Tibial nerve (tissue), 4 donors: ENCODE measurements around the gene LGR6. TPM values are rescaled to one million over a fixed set of nuclear protein-coding genes. Genes with fewer than 3 reads are reported as not detected.

ENCODE experiments used
- DNase-seq, 2 donors: peaks; one replicate each; pipeline ENCODE4 v3.0.0-alpha.2; 2019; ENCODE audit warnings: low spot score in 2 of 2
- H3K27ac ChIP-seq, 4 donors: fragments of 200-600 bp; sonication (generic) in 3 of 4; one replicate each; pipeline ENCODE4 v1.5.1; 2017 to 2019; ENCODE audit warnings: mild to moderate bottlenecking in 1 of 4
- H3K27me3 ChIP-seq, 2 donors: fragments of 200-600 bp; sonication (generic) in 1 of 2; one replicate each; pipeline versions ENCODE4 v1.5.1 to v1.6.0; 2017 to 2019
- H3K36me3 ChIP-seq, 3 donors: fragments of 200-600 bp; sonication (generic); one replicate each; pipeline ENCODE4 v1.5.1; 2018 to 2019
- H3K4me1 ChIP-seq, 4 donors: fragments of 200-600 bp; sonication (generic) in 3 of 4; one replicate each; pipeline ENCODE4 v1.5.1; 2017 to 2019
- H3K4me3 ChIP-seq, 4 donors: fragments of 200-600 bp; sonication (generic) in 3 of 4; one replicate each; pipeline ENCODE4 v1.5.1; 2017 to 2019; ENCODE audit warnings: mild to moderate bottlenecking in 1 of 4, moderate library complexity in 1 of 4
- H3K9me3 ChIP-seq, 4 donors: fragments of 200-600 bp; sonication (generic) in 3 of 4; one replicate each; pipeline ENCODE4 v1.5.1; 2017 to 2019
- CTCF ChIP-seq, 5 experiments: fragments of 200-600 bp in 3 of 5; fragments of 450-650 bp in 2 of 5; sonication (generic) in 3 of 5; IDR thresholded peaks; one replicate each; pipeline ENCODE4 v1.5.1; 2016 to 2019; ENCODE audit warnings: antibody characterized with exemption in 5 of 5, mild to moderate bottlenecking in 3 of 5, moderate library complexity in 2 of 5
- EP300 ChIP-seq, 2 donors: sonication (generic); formaldehyde crosslinking; IDR thresholded peaks; one replicate each; pipeline ENCODE4 v1.6.1; 2017; ENCODE audit warnings: antibody characterized with exemption in 2 of 2, mild to moderate bottlenecking in 1 of 2
- POLR2A ChIP-seq, 2 donors: fragments of 450-650 bp; IDR thresholded peaks; one replicate each; pipeline ENCODE4 v1.6.1; 2017; ENCODE audit warnings: antibody characterized with exemption in 2 of 2, mild to moderate bottlenecking in 2 of 2, moderate library complexity in 2 of 2
- WGBS, 2 donors: methylation state at CpG; one replicate each; pipeline ENCODE4 v1.1.5; 2018; 5-methylcytosine and 5-hydroxymethylcytosine counted together
- total RNA-seq, 4 donors: library from RNA; depleted of rRNA; stranded (reverse); fragments of >200 nt; gene quantifications; one replicate each; pipeline ENCODE4 v1.1.0, GENCODE V29; 2016

The LGR6 gene
- total RNA-seq, 4 donors from 2014 or later: 0.42 TPM; not detected in 3

DNA sequence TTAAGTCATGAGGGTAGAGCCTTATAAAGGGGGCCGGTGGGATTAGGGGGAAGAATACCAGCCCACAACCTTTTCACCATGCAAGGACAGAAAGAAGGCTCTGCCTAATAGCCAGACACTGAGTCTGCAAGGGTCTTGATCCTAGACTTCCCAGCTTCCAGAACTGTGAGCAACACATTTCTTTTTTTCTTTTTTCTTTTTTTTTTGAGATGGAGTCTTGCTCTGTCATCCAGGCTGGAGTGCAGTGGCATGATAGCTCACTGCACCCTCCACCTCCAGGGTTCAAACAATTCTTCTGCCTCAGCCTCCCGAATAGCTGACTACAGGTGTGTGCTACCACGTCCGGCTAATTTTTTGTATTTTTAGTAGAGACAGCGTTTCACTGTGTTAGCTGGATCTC is 47.3 kb upstream of the LGR6 start:
- Histone ChIP-seq H3K27me3 (no peaks in the 10 kb centered on the region), H3K4me1 (peaks cover 0 to 29% (median 21%) of the 10 kb centered on the region in 4 donors), H3K9me3 (no peaks in the 10 kb centered on the region), H3K36me3 (no peaks in the 10 kb centered on the region), H3K27ac (no peak overlapping the region), H3K4me3 (no peak overlapping the region)
- no peak for DNase-seq
- TF ChIP-seq EP300 (IDR thresholded peaks at IDR 0.05): no peak
- no peak for TF ChIP-seq CTCF (IDR thresholded peaks at IDR 0.05)
- TF ChIP-seq POLR2A (IDR thresholded peaks at IDR 0.05): no peak
- 88 to 95% methylated on average over 5 of the region's 5 CpGs for WGBS, 2 donors

GRCh38 chr1:202146993-202147392 is 46.6 kb upstream of the LGR6 start:
- no peaks in the 10 kb centered on the region for H3K27me3 ChIP-seq
- no peak for DNase-seq
- H3K4me1 ChIP-seq: peaks cover 0 to 21% (median 17%) of the 10 kb centered on the region in 4 donors
- no peaks in the 10 kb centered on the region for H3K36me3 ChIP-seq
- 57 to 70% methylated on average over 2 to 3 of the region's 3 CpGs for WGBS, 2 donors
- TF ChIP-seq CTCF (IDR thresholded peaks at IDR 0.05): no peak
- no peak for TF ChIP-seq EP300 (IDR thresholded peaks at IDR 0.05)
- TF ChIP-seq POLR2A (IDR thresholded peaks at IDR 0.05): no peak
- H3K9me3 ChIP-seq: no peaks in the 10 kb centered on the region
- H3K4me3 ChIP-seq: no peak overlapping the region
- H3K27ac ChIP-seq: no peak overlapping the region

GRCh38 chr1:202148391-202148790 is 45.2 kb upstream of the LGR6 start:
- Histone ChIP-seq H3K4me3 (no peak overlapping the region), H3K36me3 (no peaks in the 10 kb centered on the region), H3K27ac (no peak overlapping the region), H3K9me3 (no peaks in the 10 kb centered on the region), H3K27me3 (no peaks in the 10 kb centered on the region), H3K4me1 (peaks cover 0 to 8% (median 6%) of the 10 kb centered on the region in 4 donors)
- 56 to 71% methylated on average over 2 to 4 of the region's 4 CpGs for WGBS, 2 donors
- TF ChIP-seq CTCF (IDR thresholded peaks at IDR 0.05) (no peak), POLR2A (IDR thresholded peaks at IDR 0.05) (no peak), EP300 (IDR thresholded peaks at IDR 0.05) (no peak)
- DNase-seq: no peak

- H3K27ac ChIP-seq: no peak overlapping the region
- H3K27me3 ChIP-seq: no peaks in the 10 kb centered on the region
- TF ChIP-seq EP300 (IDR thresholded peaks at IDR 0.05): no peak
- no peak for TF ChIP-seq POLR2A (IDR thresholded peaks at IDR 0.05)
- no peak for TF ChIP-seq CTCF (IDR thresholded peaks at IDR 0.05)
- no peaks in the 10 kb centered on the region for H3K9me3 ChIP-seq
- H3K4me3 ChIP-seq: no peak overlapping the region
- 85 to 89% methylated on average over 4 of the region's 4 CpGs for WGBS, 2 donors
- DNase-seq: no peak
- no peaks in the 10 kb centered on the region for H3K36me3 ChIP-seq
- H3K4me1 ChIP-seq: peaks cover 0 to 8% (median 5%) of the 10 kb centered on the region in 4 donors
Measured at GRCh38 chr1:202149566-202149965, 44.0 kb upstream of the LGR6 start.

DNA sequence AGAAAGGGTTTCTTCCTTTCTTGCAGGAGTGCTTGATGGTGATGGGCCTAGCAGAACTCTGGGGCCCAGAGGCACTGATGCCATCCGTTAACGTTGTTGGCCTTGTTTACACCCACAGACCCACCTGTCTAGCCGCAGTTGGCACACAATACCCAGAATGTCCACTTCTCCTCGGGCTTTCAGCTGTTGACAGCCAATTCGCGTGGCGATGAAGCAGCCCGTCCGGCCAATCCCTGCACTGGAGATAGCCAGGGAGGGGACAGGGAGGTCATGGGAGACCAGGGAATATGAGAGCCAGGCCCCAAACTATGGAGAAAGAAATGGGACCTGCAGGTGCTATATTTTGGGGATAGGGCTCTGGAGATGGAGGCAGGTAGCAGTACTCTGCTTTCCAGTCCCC is 43.4 kb upstream of the LGR6 start:
- WGBS, 2 donors: 86 to 93% methylated on average over 9 of the region's 9 CpGs
- Histone ChIP-seq H3K9me3 (no peaks in the 10 kb centered on the region), H3K27me3 (no peaks in the 10 kb centered on the region), H3K36me3 (no peaks in the 10 kb centered on the region), H3K27ac (no peak overlapping the region), H3K4me1 (peaks cover 0 to 11% (median 4%) of the 10 kb centered on the region in 4 donors), H3K4me3 (no peak overlapping the region)
- TF ChIP-seq CTCF (IDR thresholded peaks at IDR 0.05) (no peak), EP300 (IDR thresholded peaks at IDR 0.05) (no peak), POLR2A (IDR thresholded peaks at IDR 0.05) (no peak)
- no peak for DNase-seq
